Hepatic stellate cell (primary cell): ENCODE results near the gene LOC128125822.
"Not testable (repeated sequence)": the region's sequence is repeated elsewhere in the genome, so short reads cannot be mapped to it uniquely, and the experiment has no call there.

Experiments used
- DNase-seq: peaks from one replicate; pipeline ENCODE4 v3.0.0; 2011; ENCODE audit warnings: low spot score

Gene LOC128125822

DNA sequence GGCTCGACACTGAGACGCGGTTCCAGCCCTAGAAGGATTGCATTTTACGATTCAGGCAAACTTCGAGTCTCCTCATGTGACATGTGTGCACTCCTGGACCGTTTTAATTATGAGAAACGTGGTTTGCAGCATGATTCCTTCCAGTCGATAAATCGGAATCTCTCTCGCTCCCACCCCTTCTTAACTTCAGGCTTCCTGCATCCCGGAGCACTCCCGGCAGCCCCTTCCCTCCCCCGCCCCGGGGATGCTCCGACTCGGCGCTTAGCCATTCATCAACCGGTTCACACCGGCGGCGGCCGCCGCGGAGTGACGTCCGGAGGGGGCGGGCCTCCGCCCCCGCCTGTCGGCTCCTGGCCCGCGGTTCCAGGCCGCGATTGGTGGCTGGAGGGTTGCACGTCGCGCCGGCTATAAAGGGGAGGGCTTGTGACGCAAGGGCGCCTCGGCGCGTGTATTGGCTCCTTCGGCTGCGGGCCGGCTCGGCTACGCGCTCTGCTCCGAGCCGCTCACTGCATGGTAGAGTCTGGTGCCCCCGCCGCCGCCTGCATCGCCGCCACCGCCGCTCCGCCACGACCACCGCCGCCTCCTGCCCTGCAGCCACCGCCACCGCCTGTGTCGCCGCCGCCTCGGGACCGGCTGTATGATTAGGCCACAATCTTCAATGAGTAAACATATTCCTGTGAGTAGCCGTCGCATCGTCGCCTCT lies at the start of gene LOC128125822, which contains the start of gene PTP4A1:
TSS of gene LOC128125822 (plus strand) at position 437 of the 703 bp plus-strand sequence.
TSS of gene PTP4A1 (plus strand) at position 437 of the 703 bp plus-strand sequence. CDS start 4,401 bp downstream, outside the sequence.
- DNase-seq, result peak; percentile 91

DNA sequence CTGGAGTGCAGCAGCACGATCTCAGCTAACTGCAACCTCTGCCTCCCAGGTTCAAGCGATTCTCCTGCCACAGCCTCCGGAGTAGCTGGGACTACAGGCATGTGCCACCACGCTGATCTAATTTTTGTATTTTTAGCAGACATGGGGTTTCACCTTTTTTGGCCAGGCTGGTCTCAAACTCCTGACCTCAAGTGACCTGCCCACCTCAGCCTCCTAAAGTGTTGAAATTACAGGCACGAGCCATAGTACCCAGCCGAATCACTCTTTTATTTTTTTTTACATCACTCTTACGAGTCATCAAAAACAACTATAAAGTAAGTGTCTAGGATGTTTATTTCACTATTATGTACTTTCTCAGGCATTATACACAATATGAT lies 49.4 kb upstream of the LOC128125822 start:
- not testable (repeated sequence) for DNase-seq

DNA sequence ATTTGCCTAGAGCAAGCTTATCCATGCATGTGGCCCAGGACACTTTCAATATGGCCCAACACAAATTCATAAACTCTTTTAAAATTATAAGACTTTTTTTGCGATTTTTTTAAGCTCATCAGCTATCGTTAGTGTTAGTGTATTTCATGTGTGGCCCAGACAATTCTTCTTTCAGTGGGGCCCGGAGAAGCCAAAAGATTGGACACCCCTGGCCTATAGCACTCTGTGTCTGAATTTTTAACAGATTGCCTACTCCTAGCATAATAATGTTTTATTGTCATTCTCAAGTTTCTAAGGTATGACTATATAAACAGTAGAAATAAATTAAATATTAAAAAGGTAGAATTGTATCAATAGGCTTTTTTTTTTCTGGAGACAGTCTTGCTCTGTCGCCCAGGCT lies 48.6 kb upstream of the LOC128125822 start:
- no peak for DNase-seq

DNA sequence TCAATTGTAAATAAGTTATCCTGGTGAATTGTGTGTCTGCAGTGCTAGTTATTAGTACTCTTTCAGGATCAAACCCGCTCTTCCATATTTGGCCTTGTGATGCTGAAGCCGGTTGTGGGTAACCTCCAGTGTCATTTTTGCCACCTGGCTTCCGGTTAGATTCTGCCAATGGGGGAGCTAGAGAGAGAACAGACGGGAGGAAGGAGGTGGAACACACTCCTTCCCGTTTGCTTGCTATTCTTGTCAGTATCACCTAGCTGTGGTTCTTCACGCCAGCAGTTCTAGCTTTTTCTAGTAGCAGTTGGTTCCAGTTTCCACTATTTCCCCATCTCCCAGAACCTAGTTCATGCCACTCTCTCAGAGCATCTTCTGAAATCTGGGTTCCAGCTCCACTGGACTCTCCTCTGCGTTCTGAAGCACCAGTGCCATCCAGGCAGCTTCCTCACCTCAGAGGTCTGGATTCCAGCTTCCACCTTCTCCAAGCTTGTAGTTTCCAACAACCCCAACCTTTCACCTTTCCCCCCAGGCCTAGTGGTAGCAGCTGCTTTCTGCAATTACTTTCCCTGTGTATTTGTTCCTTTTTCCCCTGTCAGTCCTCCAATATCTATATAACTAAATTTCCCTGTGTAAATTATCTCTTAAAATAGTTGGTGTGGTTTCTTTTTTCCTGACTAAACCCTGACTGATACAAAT lies 46.9 kb upstream of the LOC128125822 start:
- no peak for DNase-seq

DNA sequence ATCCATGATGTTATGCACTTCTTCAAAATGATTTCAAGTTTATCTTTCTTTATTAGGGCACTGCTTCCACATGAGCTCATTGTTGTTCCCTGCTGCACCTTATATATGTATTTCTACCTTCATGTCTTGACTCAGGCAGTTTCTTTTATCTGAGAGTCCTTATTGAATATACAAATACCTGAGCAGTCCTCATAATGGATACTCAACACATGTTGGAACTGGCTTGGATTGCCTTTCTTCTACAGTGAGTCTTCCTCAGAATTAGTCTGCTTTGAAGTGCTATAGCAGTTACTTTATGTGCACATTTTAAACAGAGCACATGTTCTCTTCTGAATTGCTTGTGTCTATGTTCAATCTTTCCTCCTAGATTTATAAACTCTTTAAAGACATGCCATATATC lies 45.3 kb upstream of the LOC128125822 start:
- DNase-seq, result no peak

DNA sequence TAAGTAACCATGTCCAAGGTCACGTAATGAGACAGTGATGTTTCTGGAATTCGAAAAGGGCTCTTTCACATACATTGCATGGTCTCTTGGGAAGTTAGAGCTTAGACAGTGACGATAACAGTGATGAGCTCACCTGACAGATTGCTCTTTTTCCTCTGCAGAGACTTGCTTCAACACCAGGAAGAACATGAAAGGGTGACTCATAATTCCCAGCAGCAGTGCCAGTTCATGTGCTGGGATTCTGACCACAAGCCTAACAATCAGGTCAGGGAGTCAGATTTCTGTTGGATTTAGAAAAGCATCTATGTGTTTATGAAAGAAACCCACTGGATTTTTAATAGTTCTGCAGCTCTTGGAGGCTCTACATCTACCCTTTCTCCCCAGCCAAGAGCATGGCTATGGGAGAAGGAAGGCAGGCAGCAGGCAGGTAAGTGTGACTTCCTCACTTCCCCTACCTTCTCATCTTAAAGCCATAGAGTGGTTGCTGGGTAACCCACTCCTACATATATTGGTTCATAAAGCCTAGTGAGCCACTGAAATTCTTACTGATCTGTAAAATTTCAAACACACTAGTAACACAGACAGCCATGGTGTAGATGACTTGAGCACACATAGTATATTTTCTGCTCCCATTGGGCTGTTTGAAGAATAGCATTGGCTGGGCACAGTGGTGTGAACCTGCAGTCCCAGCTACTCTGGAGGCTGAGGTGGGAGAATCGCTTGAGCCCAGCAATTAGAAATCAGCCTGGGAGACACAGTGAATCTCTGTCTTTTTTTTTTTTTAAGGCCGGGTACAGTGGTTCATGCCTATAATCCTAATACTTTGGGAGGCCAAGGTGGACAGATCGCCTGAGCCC lies 44.4 kb upstream of the LOC128125822 start:
- peak; percentile 27 for DNase-seq

DNA sequence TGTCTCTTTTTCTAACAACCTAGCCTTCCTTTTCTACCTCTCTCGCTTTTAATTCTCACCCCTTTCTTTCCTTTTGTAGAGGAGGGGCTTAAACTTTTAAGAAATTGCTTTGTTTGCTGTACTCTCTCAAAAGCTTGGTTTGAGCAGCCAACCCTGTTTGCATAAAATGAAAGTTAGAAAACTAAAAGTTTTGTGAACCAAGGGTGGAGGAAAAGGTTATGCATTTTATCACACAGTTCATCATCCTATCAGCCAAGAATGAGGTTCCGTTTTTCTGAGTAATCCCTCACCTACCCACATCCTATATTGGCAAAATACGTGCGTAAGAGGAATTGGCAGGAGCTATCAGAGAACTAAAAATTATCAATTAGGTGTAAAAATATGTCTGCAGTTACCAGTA lies 42.8 kb upstream of the LOC128125822 start:
- DNase-seq, result no peak

DNA sequence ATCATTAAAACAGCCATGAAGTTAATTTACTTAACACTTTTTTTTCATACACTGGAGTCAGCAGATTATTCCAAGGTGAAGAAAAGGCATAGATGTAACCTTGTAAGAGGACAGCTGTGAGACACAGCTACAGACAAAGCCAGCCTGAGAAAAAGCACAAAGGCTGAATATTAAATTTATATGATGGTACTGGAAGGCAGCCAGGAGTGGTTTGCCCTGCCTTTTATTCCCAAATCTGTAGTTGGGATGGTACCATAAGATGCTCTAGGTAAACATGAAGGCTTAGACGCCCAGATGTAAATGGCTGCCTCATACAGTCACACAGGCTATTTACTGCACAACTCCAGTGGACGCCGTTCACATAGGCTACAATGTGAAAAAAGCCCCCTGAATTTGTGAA lies 42.1 kb upstream of the LOC128125822 start:
- DNase-seq, result no peak

DNA sequence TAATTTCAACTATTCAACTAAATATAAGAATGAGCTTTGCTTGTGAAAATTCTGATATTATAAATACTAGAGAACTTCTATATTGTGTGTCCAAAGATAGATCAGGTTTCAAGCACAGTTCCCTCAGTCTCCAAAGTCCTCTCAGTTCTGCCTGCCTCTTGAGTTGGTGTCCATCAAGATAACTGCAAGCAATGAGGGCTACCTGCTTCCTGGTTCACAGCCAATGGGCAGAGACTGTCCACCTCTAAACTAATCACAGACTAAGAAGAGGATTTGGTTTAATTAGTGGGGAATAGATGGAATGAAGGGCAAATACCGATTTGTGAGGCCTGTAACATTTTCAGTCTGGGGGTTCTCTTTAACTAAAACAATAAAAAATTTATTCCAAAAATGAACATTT lies 41.3 kb upstream of the LOC128125822 start:
- no peak for DNase-seq

DNA sequence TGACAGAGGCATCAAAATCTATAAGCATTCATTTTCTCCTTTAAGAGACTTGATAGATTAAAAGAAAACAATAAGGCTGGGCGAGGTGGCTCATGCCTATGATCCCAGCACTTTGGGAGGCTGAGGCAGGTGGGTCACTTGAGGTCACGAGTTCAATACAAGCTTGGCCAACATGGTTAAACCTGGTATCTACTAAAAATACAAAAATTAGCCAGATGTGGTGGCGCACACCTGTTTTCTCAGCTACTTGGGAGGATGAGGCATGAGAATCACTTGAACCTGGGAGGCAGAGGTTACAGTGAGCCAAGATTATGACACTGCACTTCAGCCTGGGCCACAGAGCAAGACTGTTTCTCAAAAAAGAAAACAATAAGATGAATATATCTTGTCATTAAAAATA lies 39.3 kb upstream of the LOC128125822 start:
- no peak for DNase-seq

DNA sequence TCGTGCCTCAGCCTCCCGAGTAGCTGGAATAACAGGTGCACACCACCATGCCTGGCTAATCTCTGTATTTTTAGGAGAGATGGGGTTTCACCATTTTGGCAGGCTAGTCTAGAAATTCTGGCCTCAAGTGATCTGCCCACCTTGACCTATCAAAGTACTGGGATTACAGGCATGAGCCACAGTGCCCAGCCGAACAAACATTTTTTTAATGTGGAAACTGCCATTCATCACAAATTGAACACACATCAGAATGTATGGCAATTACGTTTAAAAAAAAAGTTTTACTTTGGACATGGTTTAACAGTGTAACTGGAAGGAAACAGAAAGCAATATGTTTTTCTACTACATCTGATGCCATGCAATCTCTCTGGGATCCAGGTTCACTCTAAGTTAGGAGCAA lies 38.3 kb upstream of the LOC128125822 start:
- no peak for DNase-seq

DNA sequence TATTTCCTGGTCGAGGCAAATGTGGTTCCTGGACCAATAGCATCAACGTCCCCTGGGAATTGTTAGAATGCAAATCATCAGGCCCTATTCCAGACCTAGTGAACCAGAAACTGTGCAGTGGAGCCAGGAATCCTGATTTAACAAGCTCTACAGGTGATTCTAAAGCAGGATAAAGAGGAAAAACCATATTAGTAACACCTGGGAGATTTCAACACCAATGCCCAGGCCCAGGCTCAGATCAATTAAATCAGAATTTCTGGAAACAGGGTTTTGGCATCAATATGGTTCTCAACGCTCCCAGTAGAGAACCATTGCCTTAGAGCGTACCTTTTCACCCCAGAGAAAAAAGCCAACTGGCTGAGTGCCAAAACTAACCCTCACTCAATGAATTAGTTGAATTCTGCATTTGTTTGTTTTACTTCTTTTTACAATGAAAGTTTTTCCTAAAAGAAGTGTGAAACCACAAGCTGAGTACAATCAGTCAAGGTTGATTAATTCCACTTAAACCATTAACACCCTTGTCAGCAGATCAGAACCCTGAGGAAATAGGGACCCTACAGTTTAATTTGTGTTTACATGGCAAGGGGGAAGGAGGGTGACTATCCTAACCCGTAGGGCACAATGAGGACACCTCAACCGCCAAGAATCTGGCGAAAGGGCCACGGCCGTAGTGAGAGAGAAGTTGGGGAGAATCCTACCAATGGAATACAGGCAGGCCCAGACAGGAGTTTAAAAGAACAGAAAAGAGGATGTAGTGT lies 34.9 kb upstream of the LOC128125822 start:
- no peak for DNase-seq

DNA sequence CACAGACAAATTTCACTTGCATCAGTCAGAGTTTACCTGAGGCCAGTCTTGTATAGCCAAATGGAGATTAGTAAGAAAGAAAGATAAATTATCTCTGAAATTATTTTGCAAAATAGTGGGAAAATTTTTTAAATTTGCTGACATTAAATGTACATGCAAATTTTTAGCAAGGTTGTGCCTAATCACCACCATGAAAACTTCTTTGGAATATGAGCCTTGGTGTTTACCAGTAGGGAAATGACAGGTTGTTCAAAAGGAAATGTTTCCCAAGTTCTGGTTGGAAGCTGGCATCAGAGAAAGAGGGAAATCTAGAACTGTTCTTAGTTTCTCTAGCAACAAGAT lies 34.4 kb upstream of the LOC128125822 start:
- no peak for DNase-seq

DNA sequence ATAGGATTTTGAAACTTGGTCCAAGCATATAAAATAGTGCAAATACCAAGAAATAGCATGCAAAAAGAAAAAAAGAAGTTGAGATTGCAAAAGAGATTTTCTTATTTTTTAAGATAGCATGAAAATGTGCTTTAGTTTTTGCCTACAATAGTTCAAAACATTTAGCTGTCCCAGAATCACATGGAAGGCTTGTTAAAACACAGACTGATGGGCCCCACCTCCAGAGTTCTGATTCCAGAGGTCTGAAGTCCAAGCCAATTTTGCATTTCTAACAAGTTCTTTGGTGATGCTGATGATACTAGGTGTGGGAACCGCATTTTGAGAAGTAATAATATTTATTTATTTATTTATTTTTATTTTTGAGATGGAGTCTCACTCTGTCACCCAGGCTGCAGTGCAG lies 33.7 kb upstream of the LOC128125822 start:
- DNase-seq, result no peak

DNA sequence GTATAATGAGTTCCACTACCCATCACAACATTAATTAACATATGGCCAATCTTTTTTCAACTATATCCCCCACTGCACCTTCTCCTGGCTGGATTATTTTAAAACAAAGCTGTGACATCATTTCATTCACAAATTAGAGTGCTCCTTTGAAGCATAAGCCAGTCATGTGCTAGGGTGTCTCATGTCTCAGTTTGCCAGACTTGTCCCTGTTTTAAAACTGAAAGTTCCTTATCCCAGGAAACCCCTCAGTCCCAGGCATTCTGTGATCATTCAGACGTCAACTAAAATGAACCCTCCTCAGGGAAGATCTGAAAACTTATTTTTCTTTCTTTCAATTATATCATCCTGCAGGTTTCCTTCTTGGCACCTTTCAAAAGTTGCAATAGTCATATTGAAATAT lies 29.3 kb upstream of the LOC128125822 start:
- DNase-seq, result no peak

DNA sequence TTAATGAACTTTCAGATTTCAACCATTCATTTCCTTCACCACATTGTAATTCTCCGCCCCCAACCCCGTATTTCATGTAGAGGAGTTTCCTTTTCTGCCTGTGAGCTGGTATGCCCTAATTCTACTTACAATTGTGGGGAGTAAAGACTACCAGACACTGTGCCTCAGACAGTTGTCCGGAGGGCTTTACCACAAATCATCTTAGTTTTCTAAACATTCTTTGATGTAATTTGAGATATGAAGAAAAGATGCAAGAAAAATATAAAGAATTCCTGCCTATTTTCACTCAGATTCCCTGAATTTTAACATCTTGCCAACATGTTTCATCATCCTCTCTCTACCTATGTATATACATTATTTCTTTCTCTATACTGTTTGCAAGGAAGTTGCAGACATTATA lies 28.3 kb upstream of the LOC128125822 start:
- DNase-seq, result no peak

DNA sequence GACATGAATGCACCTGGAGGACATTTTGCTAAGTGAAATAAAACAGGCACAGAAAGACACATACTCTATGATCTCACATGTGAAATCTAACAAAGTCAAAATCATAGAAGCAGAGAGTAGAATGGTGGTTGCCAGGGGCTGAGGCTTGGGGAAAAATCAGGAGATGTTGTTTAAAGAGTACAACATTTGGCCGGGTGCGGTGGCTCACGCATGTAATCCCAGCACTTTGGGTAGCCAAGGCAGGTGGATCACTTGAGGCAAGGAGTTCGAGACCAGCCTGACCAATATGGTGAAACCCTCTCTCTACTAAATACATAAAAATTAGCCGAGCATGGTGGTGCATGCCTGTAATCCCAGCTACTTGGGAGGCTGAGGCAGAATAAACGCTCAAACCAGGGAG lies 26.0 kb upstream of the LOC128125822 start:
- no peak for DNase-seq

DNA sequence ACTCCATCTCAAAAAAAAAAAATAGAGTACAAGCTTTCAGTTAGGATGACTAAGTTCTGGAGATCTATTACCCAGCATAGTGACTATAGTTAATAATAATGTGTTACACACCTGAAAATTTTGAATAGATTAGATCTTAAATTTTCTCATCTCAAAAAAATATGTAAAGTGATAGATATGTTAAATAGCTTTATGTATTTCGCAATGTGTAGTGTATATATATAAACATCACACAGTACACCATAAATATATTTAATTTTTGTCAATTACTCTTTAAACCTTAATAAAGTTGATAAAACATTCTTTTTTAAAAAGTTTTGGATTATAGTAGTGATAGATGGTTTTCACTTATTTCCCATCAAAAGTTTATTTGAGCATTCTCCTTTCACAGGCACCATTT lies 25.6 kb upstream of the LOC128125822 start:
- DNase-seq, result no peak

DNA sequence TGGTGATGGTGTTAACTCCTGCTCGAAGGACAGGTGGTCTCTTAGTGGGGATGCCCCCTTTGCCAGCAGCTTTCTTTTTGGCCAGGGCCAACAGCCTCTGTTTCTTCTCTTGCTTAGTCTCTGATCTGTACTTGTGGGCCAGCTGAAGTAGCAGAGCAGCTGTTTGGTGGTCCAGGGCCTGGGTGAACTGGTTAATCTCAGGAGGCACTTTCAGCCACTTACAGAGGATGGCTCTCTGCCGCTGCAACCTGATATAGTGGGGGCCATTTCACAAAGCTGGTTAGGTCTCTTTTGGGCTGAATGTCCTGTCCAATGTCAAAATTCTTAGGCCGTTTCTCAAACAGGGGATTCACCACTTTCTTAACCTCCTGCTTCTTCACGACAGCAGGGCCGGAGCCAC lies 23.2 kb upstream of the LOC128125822 start:
- DNase-seq, result no peak

DNA sequence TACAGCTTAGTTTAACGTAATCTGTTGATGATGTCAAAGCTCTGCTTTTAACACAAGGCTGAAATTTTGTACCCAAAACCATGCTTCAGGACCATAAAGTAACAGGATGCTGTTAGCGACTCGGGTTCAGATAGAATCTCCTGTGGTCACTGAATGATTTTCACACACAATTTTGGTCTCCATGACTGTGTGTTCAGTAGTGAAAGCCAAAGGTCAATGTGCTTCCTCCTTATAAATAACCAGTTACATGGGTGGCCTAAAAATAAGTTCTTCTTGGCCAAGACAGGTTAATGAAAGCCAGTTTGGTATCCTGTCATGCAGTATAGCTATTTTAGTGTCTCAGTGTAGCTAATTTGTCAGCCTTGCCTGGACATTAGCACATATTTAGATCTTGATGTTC lies 19.1 kb upstream of the LOC128125822 start:
- no peak for DNase-seq

DNA sequence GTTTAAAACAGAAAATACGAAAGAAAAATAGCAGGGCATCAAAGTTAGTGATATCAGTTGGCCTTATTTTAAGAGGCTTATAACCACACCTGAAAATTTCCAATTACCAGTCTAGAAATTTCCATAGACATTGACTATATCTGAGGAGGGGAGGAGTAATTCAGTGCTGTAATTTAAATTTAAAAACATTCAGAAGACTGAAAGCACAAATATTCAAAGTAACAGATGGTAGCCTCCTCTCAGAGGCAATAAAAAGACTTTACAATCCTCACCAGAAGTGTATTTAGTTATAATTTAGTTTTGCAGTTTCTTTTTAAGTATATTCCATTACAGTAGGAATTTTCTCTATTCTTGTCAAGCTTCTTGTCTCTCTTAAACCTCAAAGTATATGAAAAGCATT lies 18.4 kb upstream of the LOC128125822 start:
- DNase-seq, result no peak

DNA sequence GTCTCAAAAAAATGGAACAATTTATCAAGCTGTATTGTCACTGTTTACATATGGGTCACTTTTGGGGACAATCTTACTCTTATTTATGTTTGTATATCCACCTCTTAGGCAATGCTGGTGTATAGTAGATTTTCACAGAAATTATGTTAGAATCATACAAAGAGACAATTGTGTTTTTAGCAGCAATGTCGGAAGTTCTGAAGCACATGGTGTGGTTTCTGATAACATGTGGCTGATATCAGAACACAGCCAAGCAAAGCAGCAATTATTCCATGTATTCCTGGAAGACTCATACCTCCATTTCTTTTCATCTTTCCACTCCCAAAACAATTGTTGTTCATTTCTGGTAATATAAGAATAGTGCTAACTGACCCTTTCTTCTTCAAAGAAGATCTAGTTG lies 17.5 kb upstream of the LOC128125822 start:
- DNase-seq, result no peak
